Germinal center (tissue), 1 donor: ENCODE measurements around the gene PACSIN3.
"Not testable (repeated sequence)": the region's sequence is repeated elsewhere in the genome, so short reads cannot be mapped to it uniquely, and the experiment has no call there.

Source experiments
- DNase-seq: peaks from one replicate; pipeline ENCODE4 v3.0.0; 2012; ENCODE audit warnings: mixed read lengths, low spot score

PACSIN3 gene

GRCh38 chr11:47186076-47186699 lies at the start of gene PACSIN3:
Gene PACSIN3, minus strand, starts transcription at chr11:47186434. Its CDS starts 3,707 bp downstream, at chr11:47182727.
- DNase-seq = peak; percentile 70

DNA sequence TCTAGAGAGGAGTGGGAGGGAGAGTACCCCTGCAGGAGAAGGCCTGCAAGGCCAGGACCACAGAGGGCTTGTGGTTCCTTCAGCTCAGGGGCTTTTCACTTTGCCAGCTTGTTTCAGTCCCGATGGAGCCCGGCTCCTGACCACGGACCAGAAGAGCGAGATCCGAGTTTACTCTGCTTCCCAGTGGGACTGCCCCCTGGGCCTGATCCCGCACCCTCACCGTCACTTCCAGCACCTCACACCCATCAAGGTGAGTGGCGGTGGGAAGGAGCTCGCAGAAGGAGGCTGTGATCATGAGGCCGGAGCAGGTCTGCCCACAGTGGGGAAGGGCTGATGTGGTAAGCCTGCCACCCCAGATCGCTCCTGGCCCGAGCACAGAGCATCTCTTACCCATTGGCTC lies 48.9 kb upstream of the PACSIN3 start:
- no peak for DNase-seq

- DNase-seq = no peak
Measured at GRCh38 chr11:47234669-47235100, 48.5 kb upstream of the PACSIN3 start.

DNA sequence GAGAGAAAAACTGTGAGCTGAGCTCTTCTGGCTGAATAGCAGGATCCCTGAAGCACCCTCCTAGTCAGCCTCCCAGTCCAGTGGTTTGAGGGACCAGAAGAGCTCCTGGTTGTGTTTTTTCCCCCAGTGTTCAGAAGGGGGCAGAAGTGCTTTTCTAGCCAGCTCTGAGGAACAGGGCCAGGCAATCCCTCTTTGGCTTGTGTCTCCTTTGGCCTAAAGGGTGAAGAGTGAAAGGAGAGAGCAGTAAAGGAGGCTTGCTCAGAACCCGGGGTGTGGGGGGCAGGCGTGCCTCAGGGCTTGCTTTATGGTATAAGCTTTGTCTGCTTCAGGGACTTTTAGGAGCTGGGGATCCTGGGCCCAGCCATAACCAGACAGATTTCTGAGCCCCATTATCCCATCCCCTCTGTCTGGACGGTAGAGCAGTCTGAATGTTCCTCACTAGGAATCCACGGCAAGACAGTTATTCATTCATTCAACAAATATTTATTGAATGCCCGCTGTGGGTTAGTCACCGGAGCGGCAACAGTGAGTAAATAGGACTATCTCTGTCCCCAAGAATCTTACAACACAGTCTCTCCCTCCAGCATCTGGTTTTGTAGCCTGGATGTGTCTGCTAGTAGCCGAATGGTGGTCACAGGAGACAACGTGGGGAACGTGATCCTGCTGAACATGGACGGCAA lies 47.9 kb upstream of the PACSIN3 start:
- no peak for DNase-seq

GRCh38 chr11:47233051-47233450 lies 46.8 kb upstream of the PACSIN3 start:
- no peak for DNase-seq

- no peak for DNase-seq
Measured at GRCh38 chr11:47229161-47229560, 42.9 kb upstream of the PACSIN3 start.

DNA sequence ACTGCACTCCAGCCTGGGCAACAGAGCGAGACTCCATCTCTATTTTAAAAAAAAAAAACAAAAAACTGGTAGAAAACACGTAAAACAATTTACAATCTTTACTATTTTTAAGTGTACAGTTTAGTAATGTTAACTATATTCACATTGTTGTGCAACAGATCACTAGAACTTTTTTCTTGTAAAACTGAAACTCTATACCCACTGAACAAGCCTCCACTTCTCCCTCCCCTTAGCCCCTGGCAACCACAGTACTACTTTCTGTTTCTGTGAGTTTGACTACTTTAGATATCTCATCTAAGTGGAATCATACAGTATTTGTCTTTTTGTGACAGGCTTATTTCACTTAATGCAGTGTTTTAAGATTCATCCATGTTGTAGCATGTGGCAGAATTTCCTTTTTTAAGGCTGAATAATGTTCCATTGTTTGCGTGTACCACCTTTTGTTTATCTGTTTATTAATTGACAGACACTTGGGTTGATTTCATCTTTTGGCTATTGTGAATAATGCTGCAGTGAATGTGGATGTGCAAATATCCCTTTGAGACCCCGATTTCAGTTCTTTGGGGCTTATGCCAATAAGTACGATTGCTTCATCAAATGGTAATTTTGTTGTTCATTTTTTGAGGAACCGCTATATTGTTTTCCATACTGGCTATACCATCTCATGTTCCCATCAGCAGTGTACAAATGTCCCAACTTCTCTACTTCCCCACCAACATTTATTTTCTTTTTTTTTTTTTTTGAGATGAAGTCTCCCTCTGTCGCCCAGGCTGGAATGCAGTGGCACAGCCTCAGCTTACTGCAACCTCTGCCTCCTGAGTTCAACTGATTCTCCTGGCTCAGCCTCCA lies 39.5 kb upstream of the PACSIN3 start:
- DNase-seq = no peak

GRCh38 chr11:47222696-47223095 lies 36.5 kb upstream of the PACSIN3 start:
- no peak for DNase-seq

- no peak for DNase-seq
Measured at GRCh38 chr11:47220401-47220821, 34.2 kb upstream of the PACSIN3 start.

GRCh38 chr11:47216121-47216798 lies 30.0 kb upstream of the PACSIN3 start:
- DNase-seq = peak; percentile 45

GRCh38 chr11:47215366-47215910 lies 29.2 kb upstream of the PACSIN3 start:
- no peak for DNase-seq

- DNase-seq = peak; percentile 93
Measured at GRCh38 chr11:47213950-47214565, 27.8 kb upstream of the PACSIN3 start.

- no peak for DNase-seq
Measured at GRCh38 chr11:47212938-47213337, 26.7 kb upstream of the PACSIN3 start.

DNA sequence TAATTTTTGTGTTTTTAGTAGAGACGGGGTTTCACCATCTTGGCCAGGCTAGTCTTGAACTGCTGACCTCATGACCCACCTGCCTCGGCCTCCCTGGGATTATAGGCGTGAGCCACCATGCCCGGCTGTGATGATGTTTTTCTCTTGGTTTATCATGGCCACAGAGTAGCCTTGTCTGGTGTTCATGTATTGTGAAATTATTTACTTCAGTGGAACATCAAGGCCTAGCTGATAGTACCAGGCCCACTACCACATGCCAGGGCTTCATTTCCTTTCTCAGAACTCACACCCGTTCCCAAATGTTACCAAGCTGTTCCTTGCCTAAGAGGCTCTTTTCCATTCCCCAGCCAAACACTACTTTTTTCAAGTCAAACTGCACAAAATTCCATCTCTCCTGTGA lies 22.4 kb upstream of the PACSIN3 start:
- no peak for DNase-seq

GRCh38 chr11:47208008-47208552 lies 21.8 kb upstream of the PACSIN3 start:
- not testable (repeated sequence) for DNase-seq

- no peak for DNase-seq
Measured at GRCh38 chr11:47207459-47207858, 21.2 kb upstream of the PACSIN3 start.

- DNase-seq = not testable (repeated sequence)
Measured at GRCh38 chr11:47206577-47206976, 20.3 kb upstream of the PACSIN3 start.

GRCh38 chr11:47204637-47204989 lies 18.4 kb upstream of the PACSIN3 start:
- no peak for DNase-seq

DNA sequence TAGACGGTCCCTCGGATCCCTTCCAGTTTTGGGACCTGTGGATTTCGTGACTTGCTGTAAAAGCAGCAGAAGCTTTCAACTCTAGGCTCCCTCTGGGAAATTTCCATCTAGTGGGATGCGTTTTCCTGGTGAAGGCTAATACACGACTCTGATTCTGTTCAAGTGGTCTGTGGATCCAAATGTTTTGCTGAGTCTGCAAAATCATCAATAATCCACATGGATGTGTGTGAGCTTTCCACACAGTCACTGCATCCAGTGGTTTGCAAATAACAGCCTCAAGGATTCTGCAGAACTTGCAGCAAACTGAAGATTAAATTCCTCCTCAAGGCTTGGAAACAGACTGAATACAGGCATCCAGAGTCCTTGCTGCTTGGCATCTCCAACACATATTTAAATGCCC lies 16.3 kb upstream of the PACSIN3 start:
- no peak for DNase-seq

GRCh38 chr11:47201015-47201414 lies 14.8 kb upstream of the PACSIN3 start:
- no peak for DNase-seq

- not testable (repeated sequence) for DNase-seq
Measured at GRCh38 chr11:47198161-47198560, 11.9 kb upstream of the PACSIN3 start.
